Mesenchymal stem cell (in vitro differentiated cells and primary cell): Measurements from ENCODE around the gene RASA2.
A peak's percentile ranks its signal among the peaks of the same experiment; 100 is the strongest.

Source experiments
- DNase-seq: peaks from one replicate; pipeline ENCODE4 v3.0.0-alpha.2; 2013
- H2AFZ ChIP-seq: one replicate; pipeline ENCODE4 v1.6.1; 2013; ENCODE audit warnings: low read depth, mild to moderate bottlenecking, control low read depth, inconsistent platforms, low read length, moderate library complexity
- H2AK5ac ChIP-seq: 2 replicates; pipeline ENCODE4 v1.6.1; 2013; ENCODE audit warnings: low read length, moderate library complexity, mild to moderate bottlenecking, inconsistent platforms; ENCODE audit not compliant: severe bottlenecking
- H2BK120ac ChIP-seq: one replicate; pipeline ENCODE4 v1.6.1; 2013; ENCODE audit warnings: low read depth, mild to moderate bottlenecking, inconsistent platforms, low read length, moderate library complexity
- H2BK12ac ChIP-seq, 2 experiments: one replicate each; pipeline ENCODE4 v1.6.1; 2013; ENCODE audit warnings: inconsistent platforms in 2 of 2, low read length in 2 of 2, mild to moderate bottlenecking in 2 of 2, moderate library complexity in 2 of 2, control low read depth in 1 of 2
- H2BK15ac ChIP-seq: one replicate; pipeline ENCODE4 v1.6.1; 2013; ENCODE audit warnings: mild to moderate bottlenecking, low read depth, inconsistent platforms; ENCODE audit not compliant: poor library complexity, severe bottlenecking
- H2BK5ac ChIP-seq: 2 replicates; pipeline ENCODE4 v1.6.1; 2013; ENCODE audit warnings: low read depth, mild to moderate bottlenecking, low read length, control low read depth, inconsistent platforms; ENCODE audit not compliant: poor library complexity, severe bottlenecking
- H3K14ac ChIP-seq, 2 experiments: one replicate each; pipeline ENCODE4 v1.6.1; 2013; ENCODE audit warnings: inconsistent platforms in 2 of 2, low read length in 2 of 2, control low read depth in 1 of 2, mild to moderate bottlenecking in 1 of 2, moderate library complexity in 1 of 2
- H3K18ac ChIP-seq, 2 experiments: one replicate each; pipeline ENCODE4 v1.6.1; 2013; ENCODE audit warnings: inconsistent platforms in 2 of 2, low read length in 2 of 2, control low read depth in 1 of 2, low read depth in 1 of 2, mild to moderate bottlenecking in 1 of 2
- H3K23ac ChIP-seq, 2 experiments: one replicate each; pipeline ENCODE4 v1.6.1; 2013; ENCODE audit warnings: inconsistent platforms in 2 of 2, low read length in 2 of 2, mild to moderate bottlenecking in 2 of 2, moderate library complexity in 2 of 2, control low read depth in 1 of 2
- H3K27ac ChIP-seq: 2 replicates; pipeline ENCODE4 v1.5.1; 2013; ENCODE audit warnings: mild to moderate bottlenecking, moderate library complexity, low read length, control low read depth, inconsistent platforms; ENCODE audit not compliant: poor library complexity, severe bottlenecking
- H3K27me3 ChIP-seq, 2 experiments: 2 replicates each; pipeline versions ENCODE4 v1.6.1 to v1.7.0; 2013; ENCODE audit warnings: low read length in 2 of 2, mild to moderate bottlenecking in 2 of 2, moderate library complexity in 2 of 2, control low read depth in 1 of 2, inconsistent platforms in 1 of 2; ENCODE audit not compliant: control insufficient read depth in 1 of 2, insufficient read depth in 1 of 2
- H3K36me3 ChIP-seq, 2 experiments: 2 replicates each; pipeline versions ENCODE4 v1.6.1 to v1.7.0; 2013; ENCODE audit warnings: low read length in 2 of 2, control low read depth in 1 of 2, inconsistent platforms in 1 of 2, low read depth in 1 of 2, mild to moderate bottlenecking in 1 of 2; ENCODE audit not compliant: insufficient read depth in 2 of 2, control insufficient read depth in 1 of 2
- H3K4ac ChIP-seq, 2 experiments: one replicate each; pipeline ENCODE4 v1.6.1; 2013; ENCODE audit warnings: inconsistent platforms in 2 of 2, low read length in 2 of 2, mild to moderate bottlenecking in 2 of 2, moderate library complexity in 2 of 2, control low read depth in 1 of 2, low read depth in 1 of 2
- H3K4me1 ChIP-seq: 2 replicates; pipeline ENCODE4 v1.6.1; 2013; ENCODE audit warnings: low read depth, low read length, control low read depth; ENCODE audit not compliant: control insufficient read depth, insufficient read depth
- H3K4me2 ChIP-seq: 2 replicates; pipeline ENCODE4 v1.6.1; 2013; ENCODE audit warnings: low read length, mild to moderate bottlenecking, inconsistent platforms; ENCODE audit not compliant: poor library complexity, severe bottlenecking
- H3K4me3 ChIP-seq, 2 experiments: 2 replicates each; pipeline versions ENCODE4 v1.5.1 to v1.7.0; 2013; ENCODE audit warnings: low read length in 2 of 2, mild to moderate bottlenecking in 2 of 2, control low read depth in 1 of 2, low read depth in 1 of 2; ENCODE audit not compliant: insufficient read depth in 1 of 2
- H3K79me1 ChIP-seq: replicated peaks from 2 replicates; pipeline ENCODE4 v1.6.1; 2013; ENCODE audit warnings: mild to moderate bottlenecking, control low read depth, low read length, inconsistent platforms; ENCODE audit not compliant: poor library complexity, severe bottlenecking
- H3K9ac ChIP-seq: 2 replicates; pipeline ENCODE4 v1.7.0; 2013; ENCODE audit warnings: mild to moderate bottlenecking, low read length, moderate library complexity
- H3K9me3 ChIP-seq: 2 replicates; pipeline ENCODE4 v1.7.0; 2013; ENCODE audit warnings: mild to moderate bottlenecking, low read length; ENCODE audit not compliant: control insufficient read depth
- H4K8ac ChIP-seq: one replicate; pipeline ENCODE4 v1.6.1; 2013; ENCODE audit warnings: inconsistent platforms, mild to moderate bottlenecking, low read length, moderate library complexity
- H4K91ac ChIP-seq: one replicate; pipeline ENCODE4 v1.6.1; 2013; ENCODE audit warnings: mild to moderate bottlenecking, low read length, inconsistent platforms
- WGBS: methylation state at CpG from one replicate; pipeline ENCODE4 v1.1.7; 2013; ENCODE audit warnings: mixed read lengths; 5-methylcytosine and 5-hydroxymethylcytosine counted together

Gene RASA2

GRCh38 chr3:141441381-141442364, 45.2 kb upstream of the RASA2 start:
- Histone ChIP-seq H2BK120ac (no peak overlapping the region), H2BK5ac (no peak overlapping the region), H2BK15ac (no peak overlapping the region), H3K27ac (no peak overlapping the region), H2BK12ac (no peak overlapping the region), H4K8ac (no peak overlapping the region), H3K14ac (no peak overlapping the region), H3K9me3 (peaks cover 3% of the 10 kb centered on the region), H4K91ac (no peak overlapping the region), H3K4me3 (no peak overlapping the region), H3K18ac (no peak overlapping the region), H3K4ac (peak overlapping the region in 1 of 2 experiments; percentile 55), H2AFZ (no peak overlapping the region), H2AK5ac (no peak overlapping the region), H3K4me1 (peaks cover 1% of the 10 kb centered on the region), H3K9ac (peak overlapping the region; percentile 45), H3K4me2 (no peak overlapping the region), H3K23ac (no peak overlapping the region), H3K79me1 (peaks cover 26% of the 10 kb centered on the region), H3K36me3 (peaks cover 30 to 84% of the 10 kb centered on the region in 2 experiments), H3K27me3 (no peaks in the 10 kb centered on the region)
- peak; percentile 73 for DNase-seq
- 80% methylated on average over 9 of the region's 10 CpGs for WGBS

GRCh38 chr3:141442446-141442845, 44.4 kb upstream of the RASA2 start:
- H3K27ac ChIP-seq: no peak overlapping the region
- H2BK12ac ChIP-seq: no peak overlapping the region
- 67% methylated on average over 9 of the region's 10 CpGs for WGBS

GRCh38 chr3:141442914-141443313, 43.9 kb upstream of the RASA2 start:
- Histone ChIP-seq H2BK120ac (no peak overlapping the region), H3K4me2 (no peak overlapping the region), H4K8ac (no peak overlapping the region), H3K36me3 (peaks cover 30 to 86% of the 10 kb centered on the region in 2 experiments), H3K27ac (no peak overlapping the region), H3K4me3 (no peak overlapping the region), H3K18ac (no peak overlapping the region), H3K9me3 (peaks cover 3% of the 10 kb centered on the region), H2AFZ (no peak overlapping the region), H3K79me1 (peaks cover 31% of the 10 kb centered on the region), H3K9ac (no peak overlapping the region), H3K14ac (no peak overlapping the region), H4K91ac (no peak overlapping the region), H3K4ac (no peak overlapping the region), H2BK5ac (no peak overlapping the region), H3K27me3 (no peaks in the 10 kb centered on the region), H2AK5ac (no peak overlapping the region), H3K4me1 (peaks cover 1% of the 10 kb centered on the region), H2BK15ac (no peak overlapping the region), H3K23ac (no peak overlapping the region), H2BK12ac (peak overlapping the region in 1 of 2 experiments; percentile 2)
- WGBS: 96% methylated on average over 15 of the region's 15 CpGs
- DNase-seq: no peak

More at GRCh38 chr3:141442446-141442845, 44.4 kb upstream of the RASA2 start:
- Histone ChIP-seq H3K36me3 (peaks cover 30 to 84% of the 10 kb centered on the region in 2 experiments), H2BK5ac (no peak overlapping the region), H3K18ac (no peak overlapping the region), H3K9ac (peak overlapping the region; percentile 45), H2BK15ac (no peak overlapping the region), H3K14ac (no peak overlapping the region), H4K91ac (no peak overlapping the region), H2AK5ac (no peak overlapping the region), H3K9me3 (peaks cover 3% of the 10 kb centered on the region), H3K79me1 (peaks cover 30% of the 10 kb centered on the region), H3K4ac (no peak overlapping the region), H3K27me3 (no peaks in the 10 kb centered on the region), H4K8ac (no peak overlapping the region), H3K23ac (no peak overlapping the region), H3K4me3 (no peak overlapping the region), H2AFZ (no peak overlapping the region), H2BK120ac (no peak overlapping the region), H3K4me1 (peaks cover 1% of the 10 kb centered on the region), H3K4me2 (no peak overlapping the region)
- DNase-seq: peak; percentile 36

- H2BK5ac ChIP-seq: no peak overlapping the region
- peak; percentile 44 for DNase-seq
- H3K4me3 ChIP-seq: no peak overlapping the region
- WGBS: 97% methylated on average over 8 of the region's 14 CpGs
- peaks cover 27% of the 10 kb centered on the region for H3K79me1 ChIP-seq
- peaks cover 1% of the 10 kb centered on the region for H3K4me1 ChIP-seq
- H3K36me3 ChIP-seq: peaks cover 23 to 84% of the 10 kb centered on the region in 2 experiments
- no peak overlapping the region for H3K9ac ChIP-seq
- H3K27me3 ChIP-seq: no peaks in the 10 kb centered on the region
- no peak overlapping the region for H3K23ac ChIP-seq
- H3K9me3 ChIP-seq: peaks cover 3% of the 10 kb centered on the region
- no peak overlapping the region for H2BK15ac ChIP-seq
- no peak overlapping the region for H2BK12ac ChIP-seq
- no peak overlapping the region for H4K91ac ChIP-seq
- no peak overlapping the region for H3K4me2 ChIP-seq
- no peak overlapping the region for H4K8ac ChIP-seq
- H3K18ac ChIP-seq: no peak overlapping the region
- H3K4ac ChIP-seq: no peak overlapping the region
- H2AK5ac ChIP-seq: no peak overlapping the region
- no peak overlapping the region for H2AFZ ChIP-seq
- H3K27ac ChIP-seq: no peak overlapping the region
- H2BK120ac ChIP-seq: no peak overlapping the region
- H3K14ac ChIP-seq: no peak overlapping the region
Measured at GRCh38 chr3:141444586-141445285, 42.1 kb upstream of the RASA2 start.
